ENCODE data around the gene REEP1.

DNA sequence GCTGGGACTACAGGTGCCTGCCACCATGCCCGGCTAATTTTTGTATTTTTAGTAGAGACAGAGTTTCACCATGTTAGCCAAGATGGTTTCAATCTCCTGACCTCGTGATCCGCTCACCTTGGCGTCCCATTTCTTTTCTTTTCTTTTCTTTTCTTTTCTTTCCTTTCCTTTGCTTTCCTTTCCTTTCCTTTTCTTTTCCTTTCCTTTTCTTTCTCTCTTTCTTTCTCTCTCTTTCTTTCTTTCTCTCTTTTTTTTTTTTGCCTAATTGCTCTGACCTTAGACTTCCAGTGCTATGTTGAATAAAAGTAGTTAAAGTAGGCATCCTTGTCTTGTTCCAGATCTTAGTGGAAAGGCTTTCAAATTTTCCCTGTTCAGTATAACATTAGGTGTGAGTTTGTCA is 41.0 kb upstream of the REEP1 start:
- TF ChIP-seq POLR2AphosphoS5 (IDR thresholded peaks at IDR 0.05; ENCODE audit: low read depth, low read length) (no peak), TAF1 (IDR thresholded peaks at IDR 0.05; ENCODE audit: low read depth, low read length) (no peak)
